HS-5 (cell line): Measurements from ENCODE around the gene SYNJ2.

ENCODE experiments used
- DNase-seq: peaks from one replicate; pipeline ENCODE4 v3.0.0-alpha.2; 2012; ENCODE audit warnings: low read depth

Gene SYNJ2

DNA sequence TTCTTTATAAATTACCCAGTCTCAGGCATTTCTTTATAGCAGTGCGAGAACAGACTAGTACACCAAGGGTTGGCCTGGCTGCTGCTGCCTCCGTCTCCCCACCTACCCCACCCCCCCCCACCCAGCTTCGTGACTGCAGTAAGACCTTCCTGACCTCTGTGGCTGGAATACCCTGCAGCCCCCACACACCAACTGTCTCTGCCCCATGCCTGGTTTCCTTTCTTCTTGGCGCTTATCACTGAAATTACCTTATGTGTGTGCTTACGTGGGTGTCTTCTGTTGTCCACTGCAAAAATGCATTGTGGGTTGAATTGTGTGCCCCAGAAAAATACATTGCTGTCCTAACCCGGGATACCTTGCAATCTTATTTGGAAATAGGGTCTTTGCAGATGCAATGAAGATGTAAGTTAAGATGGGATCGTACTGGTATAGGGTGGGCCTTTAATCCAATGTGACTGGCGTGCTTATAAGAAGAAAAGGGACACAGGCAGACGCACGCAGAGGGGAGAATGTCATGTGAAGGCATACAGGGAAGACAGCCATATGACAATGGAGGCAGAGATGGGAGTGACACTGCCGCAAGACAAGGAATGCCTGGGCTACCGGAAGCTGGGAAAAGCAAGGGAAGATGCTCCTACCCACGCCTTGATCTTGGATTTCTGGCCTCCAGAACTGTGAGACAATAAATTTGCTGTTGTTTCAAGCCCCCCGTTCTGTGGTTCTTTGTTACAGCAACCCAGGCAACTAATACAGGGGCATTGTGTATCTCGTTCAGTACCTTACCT is 15.4 kb downstream of the SYNJ2 start:
- DNase-seq = no peak

DNA sequence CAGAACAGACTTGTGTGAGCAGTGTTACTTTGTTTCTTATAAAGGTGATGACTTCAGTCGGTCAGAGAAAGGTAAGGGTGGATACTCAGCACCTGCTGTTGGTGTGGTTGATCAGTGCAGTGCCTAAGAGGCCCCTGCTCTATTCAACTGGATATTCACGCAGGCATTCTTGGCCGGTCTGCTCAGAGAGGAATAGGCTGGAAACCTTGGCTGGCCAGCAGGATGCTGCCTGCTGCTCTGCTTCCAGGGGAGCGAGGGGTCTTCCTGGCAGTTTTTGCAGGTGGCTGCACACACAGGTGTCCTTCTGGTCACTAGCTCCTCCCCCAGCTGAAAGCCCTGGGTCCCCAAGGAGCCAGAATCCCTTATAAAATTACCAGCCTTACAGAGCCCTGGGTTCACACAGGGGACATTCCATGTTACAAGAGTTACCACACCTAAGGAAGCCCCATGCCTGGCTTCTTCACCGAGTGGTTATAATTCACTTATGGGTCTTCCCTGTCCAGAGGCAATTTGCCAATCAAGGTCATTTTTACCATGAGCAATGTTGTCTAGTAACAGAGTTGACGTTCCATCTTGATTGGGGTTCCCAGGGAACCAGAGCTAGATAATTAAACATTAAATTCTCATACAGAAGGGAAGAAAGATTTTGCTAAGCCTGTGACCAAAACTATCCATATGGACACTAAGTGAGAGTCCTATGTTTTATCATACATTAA is 16.4 kb downstream of the SYNJ2 start:
- DNase-seq = no peak

DNA sequence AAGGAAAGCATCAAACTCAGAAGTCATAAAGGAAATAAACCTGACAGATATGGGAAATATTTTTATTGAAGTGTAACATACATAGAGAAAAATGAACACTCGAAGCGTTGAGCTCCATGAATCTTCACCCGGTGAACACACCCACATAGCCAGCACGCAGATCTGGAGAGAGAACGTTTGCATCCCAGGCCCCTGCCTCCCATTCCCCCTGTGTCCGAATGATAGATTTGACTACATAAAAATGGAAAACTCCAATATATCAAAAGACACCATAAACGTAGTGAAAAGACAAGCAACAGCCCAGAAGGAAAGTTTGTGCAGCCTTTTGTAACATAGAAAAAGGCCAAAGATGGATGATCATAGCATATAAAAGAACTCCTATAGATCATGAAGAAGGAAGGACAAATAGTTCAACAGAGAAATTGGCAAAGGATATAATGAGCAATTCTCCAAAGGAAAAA is 17.1 kb downstream of the SYNJ2 start:
- DNase-seq = no peak

DNA sequence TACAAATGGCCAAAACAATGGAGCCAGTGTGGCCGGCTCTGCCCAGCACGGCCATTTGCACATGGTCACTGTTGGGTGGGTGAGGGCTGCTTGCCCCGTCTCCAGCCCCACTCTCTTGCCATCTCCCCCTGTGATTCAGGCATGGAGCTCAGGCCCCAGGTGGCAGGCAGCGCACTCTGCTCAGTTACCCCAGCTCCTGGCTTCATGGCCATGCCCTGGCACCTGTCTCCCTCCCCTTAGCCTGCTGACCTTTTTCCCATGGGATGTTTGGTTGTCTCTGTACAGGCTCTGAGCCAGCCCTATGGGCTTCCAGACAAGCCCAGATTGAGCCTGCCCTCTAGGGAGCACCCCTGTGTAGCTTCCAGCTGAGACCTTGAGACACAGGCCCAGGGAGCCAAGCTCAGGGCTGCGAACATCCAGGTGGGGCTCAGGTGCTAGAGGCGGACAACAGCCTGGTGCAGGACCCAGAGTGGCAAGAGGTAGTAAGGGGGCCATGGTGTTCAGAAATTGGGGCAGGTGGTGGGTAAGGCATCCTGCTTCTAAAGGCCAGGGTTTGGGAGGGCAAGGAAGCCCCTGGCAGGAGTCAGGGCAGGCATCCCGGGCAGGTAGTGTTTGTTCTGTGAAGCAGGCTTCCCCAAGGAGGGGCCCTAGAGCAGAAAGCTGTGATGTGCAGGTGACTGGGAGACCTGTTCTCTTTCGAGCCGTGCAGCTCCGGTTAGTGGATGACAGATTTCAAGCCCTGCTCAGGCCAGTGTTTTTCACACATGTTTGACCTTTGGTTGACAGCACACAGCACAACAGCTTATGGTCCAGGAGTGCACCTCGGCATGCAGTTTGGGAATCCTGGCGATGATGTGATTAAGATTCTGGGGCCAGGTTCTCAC is 17.7 kb downstream of the SYNJ2 start:
- no peak for DNase-seq

DNA sequence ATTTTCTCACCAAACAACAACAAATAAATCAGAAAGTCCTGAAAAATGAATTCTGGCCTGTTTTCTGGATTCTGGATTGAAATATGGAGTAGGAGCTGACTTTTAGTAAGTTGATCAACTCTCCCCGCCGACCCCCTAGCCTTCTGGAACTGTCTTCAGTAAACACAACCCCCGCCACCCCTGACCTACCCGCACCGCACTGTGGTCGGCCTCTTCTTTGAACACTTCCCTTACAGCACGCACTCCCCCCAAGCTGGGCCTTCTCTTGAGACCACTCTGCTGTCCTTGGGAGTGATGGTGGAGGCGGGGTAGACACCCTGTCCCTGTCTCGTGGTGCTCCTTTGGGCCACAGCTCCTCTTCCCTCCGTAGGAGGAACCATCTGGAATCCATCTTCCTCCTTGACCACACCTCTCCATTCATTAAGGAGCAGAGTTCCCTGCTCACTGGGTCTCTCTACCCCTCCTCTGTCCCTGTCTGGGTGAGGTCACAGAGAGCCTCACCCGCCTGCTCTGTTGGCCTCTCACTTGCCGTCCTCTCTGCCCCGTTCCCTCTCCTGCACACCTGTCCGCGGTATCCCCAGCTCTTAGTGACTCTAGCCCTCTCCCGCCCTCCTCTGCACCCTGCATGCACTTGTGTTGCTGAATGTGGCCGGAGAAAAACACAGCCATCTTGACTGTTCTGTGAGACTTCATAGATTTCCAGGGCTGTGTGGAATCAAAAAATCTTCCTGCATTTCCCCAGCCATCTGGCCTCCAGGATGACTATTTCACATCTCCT is 19.1 kb downstream of the SYNJ2 start:
- no peak for DNase-seq

DNA sequence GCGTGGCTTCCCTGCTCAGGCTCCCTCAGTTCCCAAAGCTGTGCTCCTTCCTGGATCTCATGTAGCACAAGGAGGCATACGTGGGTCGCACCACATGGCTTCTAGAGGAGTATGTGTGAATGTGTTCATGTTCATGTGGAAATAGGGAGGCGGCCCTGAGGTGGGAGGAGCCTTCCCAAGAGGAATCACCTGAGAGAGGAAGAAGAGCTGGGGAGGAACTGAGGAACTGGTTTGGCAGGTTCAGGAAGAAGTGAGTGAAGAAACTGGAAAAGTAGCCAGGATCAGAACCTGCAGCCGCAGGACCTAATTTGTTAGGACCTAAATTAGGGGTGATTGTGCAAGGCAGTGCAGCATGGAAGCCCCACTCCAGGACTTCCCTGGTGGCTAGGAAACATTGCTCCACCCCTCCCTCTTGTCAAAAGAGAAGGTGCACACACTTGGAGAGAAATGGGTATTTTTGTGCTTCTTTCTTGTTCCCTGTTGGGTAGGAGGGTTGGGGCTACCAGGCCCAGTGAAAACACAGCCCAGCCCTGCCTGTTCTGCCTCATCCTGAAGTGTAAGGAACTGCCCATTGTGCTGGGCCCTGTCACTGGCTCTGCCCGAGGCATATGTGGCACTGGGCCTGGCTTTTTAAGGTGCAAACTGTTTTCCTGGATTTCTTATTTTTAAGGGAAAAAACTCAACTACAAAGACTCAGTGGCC is 20.7 kb downstream of the SYNJ2 start:
- no peak for DNase-seq

DNA sequence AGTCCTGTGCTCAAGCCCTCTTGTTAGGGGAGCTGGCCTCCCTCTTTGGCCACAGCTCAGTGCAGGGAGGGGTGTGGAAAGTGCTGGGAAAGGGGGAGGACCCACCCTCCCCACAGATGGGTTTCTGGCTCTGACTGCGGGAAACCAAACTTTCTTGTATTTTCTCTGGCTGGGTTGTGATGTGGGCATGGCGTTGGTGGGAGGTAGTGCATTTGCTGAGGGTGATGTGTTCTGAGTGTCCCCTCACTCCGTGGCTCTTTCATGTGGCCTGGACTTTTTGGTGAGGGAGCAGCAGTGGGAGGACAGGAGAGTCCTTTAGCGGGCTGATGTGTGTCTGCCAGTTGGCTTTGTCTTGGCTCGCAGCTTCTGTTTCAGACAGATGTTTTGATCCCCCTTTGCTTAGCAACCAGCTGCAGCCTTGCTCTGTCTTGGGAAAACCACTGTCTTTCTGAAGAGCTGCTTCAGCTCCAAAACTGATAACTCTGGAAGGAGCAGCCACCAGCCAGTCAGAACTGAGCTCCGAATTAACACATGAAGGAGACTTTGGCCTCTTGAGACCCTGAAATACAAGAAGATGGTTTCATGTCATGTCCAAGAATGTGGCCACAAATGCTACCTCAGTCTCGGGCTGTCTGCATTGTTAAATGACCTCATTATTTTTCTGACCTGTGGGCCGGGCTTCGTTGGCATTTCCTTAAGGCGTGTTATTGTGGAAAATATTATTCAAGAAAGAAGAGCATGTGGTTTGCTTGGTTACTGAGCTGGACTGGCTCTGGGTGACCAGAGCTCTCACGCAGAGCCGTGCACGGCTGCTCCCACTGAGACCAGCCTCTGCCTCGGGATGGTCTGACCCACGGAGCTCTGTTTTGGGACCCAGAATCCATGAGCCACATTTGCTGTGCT is 21.5 kb downstream of the SYNJ2 start:
- DNase-seq = no peak

DNA sequence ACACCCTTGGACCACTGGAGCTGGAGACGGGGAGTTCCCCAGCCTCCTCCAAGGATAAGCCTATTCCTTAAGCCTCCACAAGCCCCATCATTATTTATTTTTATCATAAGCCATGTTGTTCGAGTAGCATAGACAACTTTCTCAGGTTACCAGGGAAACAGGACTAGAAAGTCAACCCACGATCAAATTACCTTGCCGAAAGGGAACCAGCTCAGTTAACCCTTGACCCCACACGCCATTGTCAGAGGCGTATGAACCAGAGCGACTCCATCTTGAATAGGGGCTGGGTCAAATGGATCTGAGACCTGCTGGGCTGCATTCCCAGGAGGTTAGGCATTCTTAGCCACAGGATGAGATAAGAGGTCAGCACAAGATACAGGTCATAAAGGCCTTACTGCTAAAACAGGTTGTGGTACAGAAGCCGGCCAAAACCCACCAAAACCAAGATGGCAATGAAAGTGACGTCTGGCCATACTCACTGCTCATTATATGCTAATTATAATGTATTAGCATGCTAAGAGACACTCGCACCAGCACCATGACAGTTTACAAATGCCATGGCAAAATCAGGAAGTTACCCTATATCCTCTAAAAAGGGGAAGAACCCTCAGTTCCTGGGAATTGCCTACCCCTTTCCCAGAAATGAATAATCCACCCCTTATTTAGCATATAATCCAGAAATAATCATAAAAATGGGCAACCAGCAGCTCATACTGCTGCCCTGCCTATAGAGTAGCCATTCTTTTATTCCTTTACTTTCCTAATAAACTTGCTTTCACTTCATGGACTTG is 22.4 kb downstream of the SYNJ2 start:
- no peak for DNase-seq

DNA sequence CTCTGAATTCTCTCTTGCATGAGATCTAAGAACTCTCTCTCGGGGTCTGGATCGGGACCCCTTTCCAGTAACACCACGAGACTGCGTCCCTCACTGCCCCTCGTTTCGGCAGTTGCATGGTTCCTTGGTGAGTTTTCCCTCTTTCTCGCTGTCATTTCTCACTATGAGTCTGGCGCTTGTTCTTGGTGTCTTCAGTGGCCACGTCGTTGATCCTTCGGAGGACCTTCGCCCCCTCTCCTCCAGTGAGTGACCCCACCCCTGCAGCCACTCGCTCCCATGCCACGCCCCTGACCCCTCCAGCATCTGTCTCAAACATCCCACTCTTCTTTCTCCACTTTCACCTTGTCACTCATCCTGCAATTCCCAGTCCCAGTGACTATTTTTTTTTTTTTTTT is 23.0 kb downstream of the SYNJ2 start:
- no peak for DNase-seq

DNA sequence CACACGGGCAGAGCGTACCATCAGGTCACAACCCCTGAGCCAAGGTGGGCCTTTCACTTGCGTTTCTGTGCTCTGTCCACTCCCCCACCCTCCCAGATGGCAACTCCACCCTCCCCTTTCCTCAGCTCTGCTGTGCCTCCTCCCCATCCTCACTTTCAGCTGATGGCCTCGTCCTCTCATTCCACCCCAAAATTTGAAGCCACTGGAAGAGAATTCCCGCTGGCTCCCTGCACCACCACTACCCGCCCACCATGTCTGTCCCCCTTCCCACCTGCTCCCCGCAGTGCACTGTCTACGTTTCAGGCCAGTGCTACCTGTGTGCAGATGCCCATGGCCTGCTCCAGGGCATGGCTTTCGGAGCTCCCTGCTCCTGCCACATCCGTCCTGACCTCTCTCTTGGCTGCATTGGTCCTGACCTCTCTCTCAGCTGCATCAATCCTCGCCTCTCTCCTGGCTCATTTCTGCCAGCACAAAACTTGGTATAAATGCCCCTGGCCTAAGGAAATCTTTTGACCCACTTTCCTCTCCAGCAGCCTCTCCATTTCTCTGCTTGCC is 24.0 kb downstream of the SYNJ2 start:
- no peak for DNase-seq

DNA sequence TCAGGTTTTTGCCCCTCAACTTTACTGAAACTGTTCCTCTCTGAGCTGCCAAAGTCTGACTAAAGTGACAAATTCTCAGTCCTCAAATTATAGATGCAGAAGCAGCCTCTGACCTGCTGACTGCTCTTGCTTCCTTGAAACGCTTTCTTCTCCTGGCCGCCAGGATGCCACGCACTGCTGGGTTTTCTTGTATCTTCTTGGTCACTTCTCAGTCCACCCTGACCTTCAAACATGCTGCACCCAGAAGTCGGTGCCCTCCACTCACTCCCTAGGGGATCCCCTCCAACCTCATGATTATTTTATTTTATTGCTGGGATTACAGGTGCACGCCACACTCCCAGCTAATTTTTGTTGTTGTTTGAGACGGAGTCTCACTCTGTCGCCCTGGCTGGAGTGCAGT is 24.7 kb downstream of the SYNJ2 start:
- DNase-seq = no peak

DNA sequence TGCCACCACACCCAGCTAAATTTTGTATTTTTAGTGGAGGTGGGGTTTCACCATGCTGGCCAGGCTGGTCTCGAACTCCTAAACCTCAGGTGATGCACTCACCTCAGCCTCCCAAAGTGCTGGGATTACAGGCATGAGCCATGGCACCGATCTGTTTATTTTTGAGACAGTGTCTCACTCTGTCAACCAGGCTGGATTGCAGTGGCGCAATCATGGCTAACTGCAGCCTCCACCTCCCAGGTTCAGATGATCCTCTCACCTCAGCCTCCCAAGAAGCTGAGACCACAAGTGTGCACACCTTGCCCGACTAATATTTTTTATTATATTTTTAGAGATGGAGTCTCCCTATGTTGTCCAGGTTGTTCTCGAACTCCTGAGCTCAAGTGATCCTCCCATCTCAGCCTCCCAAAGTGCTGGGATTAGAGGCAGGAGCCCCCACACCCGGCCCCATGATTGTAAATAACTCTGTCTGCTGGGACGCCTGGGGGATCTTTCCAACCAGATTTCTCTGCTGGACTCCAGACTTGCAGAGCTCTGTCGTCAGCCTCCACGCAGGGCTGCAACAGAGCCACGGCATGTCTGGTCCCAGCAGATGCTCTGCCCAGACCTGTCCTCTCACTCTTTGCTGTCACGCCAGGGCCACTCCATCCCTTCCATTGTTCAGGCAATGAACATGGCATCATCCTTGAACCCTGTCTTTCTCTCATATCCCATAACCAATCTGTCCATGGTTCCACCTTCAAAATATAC is 25.3 kb downstream of the SYNJ2 start:
- DNase-seq = no peak

DNA sequence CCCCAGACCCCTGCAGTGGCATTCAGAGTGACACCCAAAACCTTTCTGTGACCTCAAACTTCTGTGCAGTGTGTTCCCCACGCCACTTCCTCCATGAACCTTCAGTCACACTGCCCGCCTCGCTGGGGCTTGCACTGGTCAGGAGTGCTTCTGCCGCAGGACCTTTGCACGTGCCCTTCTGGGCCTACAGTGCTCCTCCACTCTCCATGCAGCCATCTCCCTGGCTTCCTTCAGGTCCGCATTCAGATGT is 27.1 kb downstream of the SYNJ2 start:
- DNase-seq = no peak

DNA sequence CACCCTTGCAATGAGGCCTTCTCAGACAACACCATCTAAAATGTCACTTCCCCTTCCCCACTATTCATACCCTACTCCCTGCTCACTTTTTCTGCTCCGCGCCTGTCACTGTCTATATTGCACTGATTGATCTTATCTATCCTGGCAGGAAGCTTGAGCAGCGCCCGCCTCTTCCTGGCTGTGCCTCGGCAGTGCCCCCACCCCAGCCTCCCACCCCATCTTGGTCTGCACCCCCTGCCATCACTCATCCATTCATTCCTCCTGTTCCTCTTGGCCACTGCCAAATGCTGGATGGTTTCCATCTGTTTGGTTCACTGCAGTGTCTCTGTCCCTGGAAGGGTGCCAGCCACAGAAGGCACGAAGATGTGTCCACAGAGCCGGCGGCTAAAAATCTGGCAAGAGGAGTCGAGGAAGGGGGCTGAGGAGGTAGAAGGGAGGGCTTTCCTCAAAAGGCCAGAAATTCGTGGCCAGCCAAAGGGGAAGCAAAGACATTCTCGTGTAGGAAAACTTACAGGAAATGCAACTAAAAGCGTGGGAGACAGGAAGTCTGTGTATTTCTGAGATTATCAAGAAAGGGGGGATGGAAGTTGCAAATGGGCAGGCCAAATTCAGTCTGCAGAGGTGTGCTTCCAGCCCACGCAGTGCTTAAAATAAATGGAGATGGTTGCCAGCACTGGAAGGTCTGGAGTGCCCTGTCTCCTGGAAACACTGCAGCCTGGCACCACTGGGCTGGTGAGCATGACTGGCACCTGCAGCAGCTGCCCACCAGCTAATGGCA is 27.6 kb downstream of the SYNJ2 start:
- DNase-seq = no peak

DNA sequence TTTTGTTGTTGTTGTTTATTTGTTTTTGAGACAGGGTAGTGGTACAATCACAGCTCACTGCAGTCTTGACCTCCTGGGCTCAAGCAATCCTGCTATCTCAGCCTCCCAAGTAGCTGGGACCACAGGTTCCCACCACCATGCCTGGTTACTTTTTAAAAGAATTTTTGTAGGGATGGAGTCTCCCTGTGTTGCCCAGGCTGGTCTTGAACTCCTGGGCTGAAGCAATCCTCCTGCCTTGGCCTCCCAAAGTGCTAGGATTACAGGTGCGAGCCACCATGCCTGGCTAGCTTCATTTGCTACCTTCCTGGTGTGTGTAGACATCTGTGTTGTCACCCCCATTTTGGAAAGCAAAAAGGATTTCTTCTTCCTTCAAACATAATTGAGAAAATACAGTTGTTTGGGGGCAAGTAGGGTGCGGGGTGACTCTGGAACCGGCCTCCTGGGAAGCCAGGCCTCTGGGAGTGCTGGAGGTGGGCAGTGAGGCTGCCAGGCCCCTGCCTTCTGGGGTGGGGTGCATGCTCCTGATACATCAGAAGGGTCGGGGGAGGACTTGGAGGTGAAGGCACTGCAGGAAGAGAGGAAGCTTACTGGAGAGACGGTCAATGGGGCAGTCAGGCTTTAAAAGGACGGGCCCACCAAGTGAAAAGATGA is 28.4 kb downstream of the SYNJ2 start:
- no peak for DNase-seq

DNA sequence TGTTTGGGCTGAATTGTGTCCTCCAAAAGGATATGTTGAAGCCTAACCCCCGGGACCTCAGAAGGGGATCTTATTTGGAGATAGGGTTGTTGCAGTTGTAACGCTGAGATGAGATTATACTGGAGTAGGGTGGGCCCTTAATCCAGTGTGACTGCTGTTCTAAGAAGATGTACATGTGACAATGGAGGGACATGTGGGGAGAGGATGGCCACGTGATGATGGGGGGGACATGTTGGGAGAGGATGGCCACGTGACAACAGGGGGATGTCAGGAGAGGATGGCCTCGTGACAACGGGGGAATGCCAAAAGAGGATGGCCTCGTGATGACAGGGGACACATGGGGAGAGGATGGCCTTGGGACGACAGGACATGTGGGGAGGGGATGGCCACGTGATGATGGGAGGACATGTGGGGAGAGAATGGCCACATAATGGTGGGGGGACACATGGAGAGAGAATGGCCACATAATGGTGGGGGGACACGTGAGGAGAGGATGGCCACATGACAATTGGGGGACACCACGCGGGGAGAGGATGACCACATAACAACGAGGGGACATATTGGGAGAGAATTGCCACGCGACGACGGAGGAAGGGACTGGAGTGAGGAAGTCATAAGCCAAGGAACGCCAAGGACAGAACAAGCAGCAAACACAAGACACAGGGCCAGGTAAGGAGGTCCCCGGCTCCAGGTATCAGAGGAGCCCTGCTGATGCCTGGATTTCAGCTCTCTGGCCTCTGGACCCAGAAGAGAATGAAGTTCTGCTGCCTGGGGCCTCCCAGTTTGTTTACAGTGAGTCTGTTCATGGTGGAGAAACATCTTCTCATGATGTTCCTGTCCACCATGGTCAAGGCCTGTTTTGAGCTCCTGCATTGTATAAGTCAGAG is 29.2 kb downstream of the SYNJ2 start:
- DNase-seq = no peak
